PC-3 (cell line): ENCODE measurements around the gene MAPKAP1.

Source experiments
- EZH2 ChIP-seq: fragments of 300-600 bp; sonication (generic); IDR thresholded peaks from one replicate; pipeline ENCODE4 v1.6.1; 2017; ENCODE audit warnings: antibody characterized with exemption, mild to moderate bottlenecking, low read length; ENCODE audit not compliant: unreplicated experiment
- TF ChIP-seq, protein P1 (sequence below): fragments of 300-600 bp; sonication (generic); conservative IDR thresholded peaks from 2 replicates; pipeline ENCODE4 v1.5.1; 2017; ENCODE audit warnings: antibody characterized with exemption, low read depth, mild to moderate bottlenecking, low read length

DNA sequence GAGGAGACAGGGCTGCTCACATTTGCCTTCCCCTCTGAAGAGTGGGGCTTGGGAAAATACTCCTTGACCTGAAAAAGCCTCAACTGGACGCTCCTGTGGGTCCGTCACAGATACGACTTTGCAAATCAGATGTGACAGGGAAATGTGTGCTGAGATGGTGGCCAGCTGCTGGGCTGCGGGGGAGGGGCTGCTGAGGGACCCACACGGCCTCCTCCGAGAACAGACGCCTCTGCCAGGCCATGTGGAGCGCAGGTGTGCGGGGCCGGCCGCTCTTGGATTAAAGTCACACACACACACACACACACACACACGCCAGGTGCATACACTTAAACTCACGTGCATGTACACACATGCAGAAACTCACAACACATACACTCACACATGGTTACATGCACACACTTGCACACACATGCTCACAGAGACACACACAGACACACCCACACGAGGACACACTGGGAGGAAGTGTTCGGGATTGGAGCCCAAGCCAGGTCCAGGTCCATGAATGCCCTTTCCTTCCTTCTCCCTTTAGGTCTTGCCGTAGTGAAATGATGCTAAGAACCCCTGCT is 278.0 kb downstream of the MAPKAP1 start:
- TF ChIP-seq, protein P1, sequence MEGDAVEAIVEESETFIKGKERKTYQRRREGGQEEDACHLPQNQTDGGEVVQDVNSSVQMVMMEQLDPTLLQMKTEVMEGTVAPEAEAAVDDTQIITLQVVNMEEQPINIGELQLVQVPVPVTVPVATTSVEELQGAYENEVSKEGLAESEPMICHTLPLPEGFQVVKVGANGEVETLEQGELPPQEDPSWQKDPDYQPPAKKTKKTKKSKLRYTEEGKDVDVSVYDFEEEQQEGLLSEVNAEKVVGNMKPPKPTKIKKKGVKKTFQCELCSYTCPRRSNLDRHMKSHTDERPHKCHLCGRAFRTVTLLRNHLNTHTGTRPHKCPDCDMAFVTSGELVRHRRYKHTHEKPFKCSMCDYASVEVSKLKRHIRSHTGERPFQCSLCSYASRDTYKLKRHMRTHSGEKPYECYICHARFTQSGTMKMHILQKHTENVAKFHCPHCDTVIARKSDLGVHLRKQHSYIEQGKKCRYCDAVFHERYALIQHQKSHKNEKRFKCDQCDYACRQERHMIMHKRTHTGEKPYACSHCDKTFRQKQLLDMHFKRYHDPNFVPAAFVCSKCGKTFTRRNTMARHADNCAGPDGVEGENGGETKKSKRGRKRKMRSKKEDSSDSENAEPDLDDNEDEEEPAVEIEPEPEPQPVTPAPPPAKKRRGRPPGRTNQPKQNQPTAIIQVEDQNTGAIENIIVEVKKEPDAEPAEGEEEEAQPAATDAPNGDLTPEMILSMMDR, result no peak
- no peak for TF ChIP-seq EZH2
